Left renal pelvis (tissue), 4 donors: ENCODE data around the gene PTCH1. TPM values are rescaled to one million over a fixed set of nuclear protein-coding genes. Genes with fewer than 3 reads are reported as not detected.

Experiments
- DNase-seq, 4 donors: peaks; one replicate each; pipeline ENCODE4 v3.0.0-alpha.2; 2013; ENCODE audit warnings: low read depth in 4 of 4, low spot score in 3 of 4
- polyA plus RNA-seq, 4 donors: library from polyadenylated mRNA; unstranded; fragments of 120-200 nt; gene quantifications; one replicate each; pipeline ENCODE4 v1.2.1, GENCODE V29; 2013; ENCODE audit not compliant: insufficient read length in 4 of 4

PTCH1 gene
- polyA plus RNA-seq, 4 donors = 25.7 to 36.1 (median 30.0) TPM

DNA sequence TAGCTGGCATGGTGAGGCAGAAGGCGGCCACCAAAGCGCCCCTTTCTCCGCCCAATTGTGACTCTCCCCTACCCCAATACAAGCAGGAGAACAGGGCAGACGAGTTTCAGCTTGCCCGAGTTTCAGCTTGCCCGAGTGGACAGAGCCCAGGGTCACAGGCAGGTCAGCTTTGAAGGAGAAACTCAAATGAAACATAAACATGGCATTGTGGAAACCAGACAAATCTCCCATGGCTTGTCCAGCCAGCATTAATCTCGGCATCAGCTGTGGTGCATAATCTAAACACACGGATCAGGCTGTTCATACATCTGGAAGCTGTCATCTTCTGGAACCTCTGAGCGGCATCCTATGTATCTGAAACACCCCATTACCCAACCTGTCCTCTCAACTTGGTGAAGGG, 16.9 kb downstream of the PTCH1 start:
- DNase-seq = no peak

DNA sequence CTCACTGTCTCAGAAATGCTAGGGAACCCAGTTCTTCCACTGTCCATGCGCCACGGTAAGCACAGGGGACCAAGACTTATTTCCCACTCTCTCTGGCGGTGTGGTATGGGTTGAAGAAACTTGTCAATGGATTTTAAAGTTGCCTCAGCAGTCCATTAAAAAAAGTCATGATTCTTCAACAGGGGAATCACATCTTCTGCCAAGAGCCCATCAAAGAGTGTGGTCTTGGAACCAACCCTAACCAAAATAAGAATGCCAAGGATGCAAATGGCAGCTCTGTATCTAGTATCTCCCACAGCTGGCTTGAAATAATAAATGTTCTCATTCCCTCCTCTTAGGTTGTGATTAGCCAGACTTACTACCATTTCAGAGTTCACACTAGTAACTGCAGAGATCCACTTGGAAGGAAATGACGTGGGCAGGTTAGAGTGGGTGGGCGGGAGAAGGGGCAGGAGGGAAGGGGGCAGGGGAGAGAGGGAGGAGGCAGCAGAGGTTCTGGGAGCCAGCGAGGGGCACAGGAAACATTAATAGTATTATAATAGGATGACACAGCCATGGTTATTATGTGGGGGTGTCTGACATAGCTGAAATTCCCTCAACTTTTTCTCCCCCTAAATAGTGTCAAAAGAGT, 17.6 kb downstream of the PTCH1 start:
- DNase-seq = no peak

DNA sequence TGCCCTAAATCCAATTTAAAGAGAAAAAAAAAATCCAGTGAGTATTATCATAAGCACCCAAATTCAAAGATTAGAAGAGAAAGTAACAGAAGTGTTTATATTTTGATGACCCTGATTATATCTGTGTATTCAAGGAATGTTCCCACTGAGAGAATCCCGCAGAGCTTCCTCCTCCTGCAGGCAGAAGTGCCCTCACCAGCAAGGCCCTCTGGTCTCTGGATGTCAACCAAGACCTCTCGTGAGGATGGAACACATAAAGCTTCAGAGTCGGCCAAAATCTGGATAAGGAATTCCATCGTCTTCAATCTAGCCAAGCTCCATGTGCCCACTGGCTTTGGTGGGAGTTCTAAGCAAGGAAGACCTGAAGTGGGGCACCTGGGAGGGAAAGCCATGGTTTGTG, 18.1 kb downstream of the PTCH1 start:
- no peak for DNase-seq

DNA sequence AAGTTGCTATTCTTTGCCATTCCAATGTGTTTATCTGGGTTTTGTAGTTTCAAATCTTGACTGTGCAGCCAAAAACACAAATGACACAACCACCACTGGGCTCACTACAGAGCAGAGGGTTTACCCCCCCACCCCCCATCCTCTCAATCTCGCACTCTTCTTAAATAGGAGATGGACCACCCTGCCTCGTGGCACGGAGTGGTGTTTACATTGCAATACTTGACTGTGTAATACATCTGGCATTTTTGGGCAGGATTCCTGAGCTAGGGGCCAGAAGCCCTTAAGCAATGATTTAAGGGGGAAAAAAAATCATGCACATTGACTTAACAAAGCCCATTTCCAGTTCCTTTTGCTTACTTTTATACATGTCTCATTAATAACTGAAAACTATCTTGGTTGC, 19.0 kb downstream of the PTCH1 start:
- no peak for DNase-seq

DNA sequence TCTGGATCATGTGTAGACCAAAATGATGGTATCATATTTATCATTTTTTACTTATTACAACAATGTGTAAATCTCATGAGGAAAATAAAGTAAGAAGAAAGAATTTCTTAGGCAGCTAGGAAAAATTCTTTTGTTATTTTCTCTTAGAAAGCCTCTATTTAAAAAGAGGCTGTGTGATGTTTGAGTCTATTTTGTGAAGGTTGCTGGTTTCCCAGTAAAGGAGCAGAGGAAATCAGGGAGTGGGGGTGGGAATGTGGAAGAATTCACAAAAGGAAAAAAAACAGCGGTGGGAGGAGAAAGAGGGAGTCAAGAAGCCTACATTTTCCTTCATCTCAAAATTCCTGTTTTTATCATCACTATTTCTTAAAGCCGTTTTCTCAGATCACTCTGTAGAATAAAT, 20.1 kb downstream of the PTCH1 start:
- DNase-seq = no peak

DNA sequence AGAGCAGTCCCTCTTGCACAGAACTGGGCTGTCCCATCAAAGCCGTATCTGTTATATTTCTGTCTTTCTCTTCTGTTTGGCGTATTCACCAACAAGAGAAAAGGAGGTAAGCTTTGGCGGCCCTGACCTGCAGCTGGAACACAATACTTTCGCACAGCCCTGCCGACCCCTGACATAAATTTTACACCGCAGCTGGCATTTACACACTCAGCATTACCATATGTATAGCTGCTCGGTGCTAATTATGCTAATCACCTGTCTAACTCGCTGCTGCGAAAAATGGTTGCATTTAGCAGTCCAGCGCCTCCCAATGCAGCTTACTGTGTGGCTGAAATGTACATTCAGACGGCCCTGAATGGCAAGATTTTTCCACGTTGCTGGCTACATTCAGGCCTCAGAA, 20.8 kb downstream of the PTCH1 start:
- no peak for DNase-seq

DNA sequence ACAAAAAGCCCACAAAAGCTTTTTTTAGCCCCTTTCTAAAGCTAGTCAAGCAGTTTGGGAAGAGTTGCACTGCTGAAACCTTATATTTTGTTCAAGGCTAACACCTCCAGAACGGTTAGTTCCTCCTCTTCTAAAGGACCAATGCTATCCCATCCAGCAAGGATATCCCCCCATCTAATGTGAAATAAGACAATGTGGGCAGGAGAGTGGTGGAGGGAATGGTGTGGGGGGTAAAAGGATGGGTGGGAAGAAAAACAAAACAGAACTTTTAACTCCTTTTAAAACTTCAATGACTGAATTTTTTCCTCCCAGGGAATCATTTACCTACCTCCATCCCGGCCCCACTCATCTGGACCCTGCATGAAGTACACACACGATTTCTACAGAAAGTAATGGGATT, 21.2 kb downstream of the PTCH1 start:
- no peak for DNase-seq

DNA sequence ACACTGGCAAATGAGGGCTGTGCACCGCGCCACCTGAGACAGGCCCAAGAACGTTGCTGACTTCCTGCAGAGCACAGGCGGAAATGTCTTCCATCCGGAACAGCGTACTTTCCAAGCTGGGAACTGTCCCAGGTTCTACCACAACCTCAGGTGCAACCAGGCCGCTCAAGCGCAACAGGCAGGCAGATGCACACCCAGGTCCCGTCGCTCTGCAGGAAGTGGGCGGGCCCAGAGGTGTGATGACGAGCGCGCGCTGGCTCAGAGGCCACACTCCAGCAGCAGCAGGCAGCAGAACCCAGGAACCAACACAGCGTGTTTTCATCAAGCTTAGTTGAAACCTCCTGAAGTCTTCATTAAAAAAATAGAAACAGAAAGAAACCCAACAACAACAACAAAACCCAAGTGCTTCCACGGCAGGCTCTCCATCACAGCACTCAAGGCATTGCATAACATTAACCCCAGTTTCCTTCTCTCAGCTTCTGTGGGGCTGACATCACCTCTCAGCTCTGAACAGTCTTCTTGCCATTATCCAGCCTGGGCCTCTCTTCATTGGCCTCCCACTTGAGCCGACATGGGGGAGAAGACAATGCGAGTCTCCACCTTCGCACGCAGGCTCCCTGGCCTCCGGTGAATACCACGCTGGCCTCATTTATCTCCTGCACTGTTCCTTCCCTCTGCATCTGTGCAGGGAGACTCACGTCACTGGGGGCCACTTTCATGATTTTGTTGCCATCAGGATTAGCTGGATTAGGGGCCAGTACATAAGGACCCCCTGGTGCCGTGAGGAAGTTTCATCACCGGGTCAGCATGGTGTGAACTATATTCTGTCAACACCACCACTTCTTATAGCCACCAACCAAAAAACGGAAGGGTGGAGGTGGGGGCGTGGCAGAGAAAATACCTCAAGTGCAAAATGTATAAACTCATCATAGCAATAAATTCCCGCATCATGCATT, 22.1 kb downstream of the PTCH1 start:
- DNase-seq = no peak

DNA sequence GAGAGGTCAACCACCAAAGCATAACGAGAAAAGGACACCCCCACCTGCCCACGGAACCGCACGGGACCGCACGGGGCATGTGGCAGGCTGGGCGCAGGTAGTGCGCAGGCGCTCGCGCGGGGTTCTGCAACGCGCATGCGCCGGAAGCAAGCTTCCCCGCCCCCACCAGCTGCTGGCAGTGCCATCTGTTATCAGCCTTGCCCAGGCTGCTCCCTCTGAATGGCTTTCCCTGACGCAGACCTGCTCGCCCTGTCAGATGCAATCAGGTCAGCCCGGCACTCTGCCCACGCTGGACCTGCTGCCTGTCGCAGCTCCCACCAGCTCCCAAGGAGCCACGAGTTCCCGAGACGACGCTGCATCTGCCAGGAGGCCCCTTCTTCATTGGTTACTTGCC, 22.8 kb downstream of the PTCH1 start:
- no peak for DNase-seq

DNA sequence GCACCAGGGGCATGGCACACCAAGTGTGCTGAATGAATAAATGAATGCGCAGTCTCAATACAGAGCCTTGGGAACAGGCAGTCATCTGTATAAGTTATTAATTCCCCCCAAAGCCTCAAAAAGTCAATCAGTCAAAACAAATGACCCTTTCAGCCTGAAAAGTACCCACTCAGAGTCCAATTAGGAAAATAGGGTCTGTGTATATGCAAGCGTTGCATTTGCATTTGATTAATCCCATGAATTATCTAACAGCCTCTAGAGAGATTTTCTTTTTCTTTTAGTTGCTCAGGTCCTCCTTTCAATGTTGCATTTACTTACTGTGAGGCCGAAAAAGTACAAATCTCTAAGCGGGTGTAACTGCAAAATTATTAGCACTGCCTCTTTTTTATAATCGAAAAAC, 23.4 kb downstream of the PTCH1 start:
- DNase-seq = no peak

DNA sequence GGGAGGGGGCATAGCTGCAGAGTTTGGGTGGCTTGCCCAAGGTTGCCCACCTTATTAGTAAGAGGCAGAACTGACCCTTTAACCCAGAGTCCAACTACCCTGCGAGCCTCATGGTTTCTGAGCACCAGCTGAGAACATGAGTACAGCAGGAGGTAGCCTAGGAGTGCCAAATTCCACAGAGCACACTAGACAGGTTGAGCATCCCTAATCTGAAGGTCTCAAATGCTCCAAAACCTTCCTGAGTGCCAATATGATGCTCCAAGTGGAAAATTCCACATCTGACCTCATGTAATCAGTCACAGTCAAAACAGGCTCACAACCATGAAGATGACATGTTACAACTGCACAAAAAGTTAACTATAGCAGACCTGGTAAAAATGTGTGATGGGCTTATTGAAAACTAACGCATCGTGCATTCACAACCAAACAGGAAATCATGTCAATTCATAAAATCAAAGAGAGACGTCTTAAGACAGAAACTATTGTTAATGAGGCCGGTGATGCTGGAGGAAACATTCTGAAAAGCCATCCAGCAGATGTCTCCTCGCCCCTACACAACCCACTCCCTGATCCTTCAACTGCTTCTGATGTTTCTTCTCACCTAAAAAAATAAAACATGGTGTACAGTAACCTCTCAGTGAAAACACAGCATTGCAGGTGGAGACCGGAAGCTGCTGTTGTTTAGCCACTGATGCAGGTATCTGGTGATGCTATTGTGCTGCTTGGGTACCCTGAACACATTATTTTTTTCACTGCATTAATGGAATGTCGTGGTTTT, 25.0 kb downstream of the PTCH1 start:
- DNase-seq = no peak

DNA sequence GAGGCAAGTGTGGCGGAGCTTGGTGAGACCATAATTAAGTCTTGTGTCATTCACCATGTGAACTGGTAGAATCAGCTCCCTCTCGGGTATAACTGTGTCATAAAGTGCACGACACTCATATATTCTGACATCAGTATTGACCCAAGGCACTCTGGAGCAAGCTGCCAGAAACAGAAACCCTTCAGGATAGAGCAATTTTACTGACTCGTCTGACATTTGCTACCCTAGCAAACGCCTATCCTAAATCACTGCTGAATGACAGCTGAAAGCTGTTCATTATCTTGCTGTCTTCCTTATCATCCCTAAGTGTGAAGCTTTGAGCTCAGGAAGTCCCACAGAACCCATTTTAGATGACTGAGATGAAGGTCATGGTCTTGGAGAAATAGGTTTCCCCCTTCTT, 27.8 kb downstream of the PTCH1 start:
- DNase-seq = no peak

DNA sequence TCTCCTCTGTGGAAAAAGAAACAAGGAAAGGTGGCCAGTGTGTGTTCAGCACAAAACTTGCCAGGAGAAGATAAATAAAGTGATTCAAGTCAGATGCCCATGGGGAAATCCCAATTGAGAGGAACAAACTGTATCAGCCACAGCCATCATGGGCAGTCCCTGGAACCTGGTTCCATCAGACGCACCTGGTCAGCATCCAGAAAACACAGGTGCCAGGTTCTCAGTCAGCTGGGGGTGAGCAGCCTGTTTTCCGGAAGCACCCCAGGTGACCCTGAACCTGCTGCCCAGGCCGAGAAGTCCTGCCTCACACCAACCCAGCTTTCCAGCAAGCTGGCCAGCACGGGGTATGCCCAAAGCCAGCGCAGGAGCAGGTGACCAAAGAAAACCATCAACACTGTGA, 30.5 kb downstream of the PTCH1 start:
- DNase-seq = no peak

DNA sequence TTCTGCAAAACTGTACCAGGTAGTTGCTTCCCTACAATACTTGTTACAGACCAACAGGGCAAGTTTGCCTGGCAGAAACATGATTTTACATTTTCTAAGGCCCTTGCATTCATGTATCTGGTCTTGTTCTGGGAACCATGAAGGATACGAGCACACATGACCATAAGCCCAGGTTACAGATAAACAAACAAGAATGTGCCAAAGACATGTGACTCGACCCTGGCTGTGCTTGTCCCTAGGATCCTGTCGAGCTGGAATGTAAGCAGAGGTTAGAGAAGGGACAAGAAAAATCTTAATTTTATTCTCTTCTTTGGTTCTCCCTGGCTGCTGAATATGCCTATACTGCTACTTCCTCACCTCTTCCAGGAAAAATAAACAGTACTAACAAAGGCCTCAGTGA, 32.5 kb downstream of the PTCH1 start:
- DNase-seq = no peak

DNA sequence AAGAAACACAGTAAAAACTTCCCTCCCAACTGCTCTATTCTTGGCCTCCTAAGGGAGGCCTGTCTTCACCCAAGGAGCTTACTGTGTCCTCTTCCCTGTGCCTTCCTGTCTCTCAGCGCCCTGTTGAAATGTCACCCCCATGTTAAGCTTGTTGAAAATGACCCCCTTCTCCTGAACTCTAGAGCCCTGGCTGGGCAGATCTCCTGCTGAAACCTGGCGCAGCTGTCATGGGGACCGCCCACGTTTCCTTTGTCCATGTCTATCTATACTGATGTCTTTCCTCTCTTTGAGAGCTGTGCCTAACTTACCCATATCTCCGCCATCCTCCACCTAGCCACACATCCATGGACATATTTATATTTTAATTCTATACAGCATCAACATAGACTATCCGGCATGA, 33.3 kb downstream of the PTCH1 start:
- DNase-seq = no peak

DNA sequence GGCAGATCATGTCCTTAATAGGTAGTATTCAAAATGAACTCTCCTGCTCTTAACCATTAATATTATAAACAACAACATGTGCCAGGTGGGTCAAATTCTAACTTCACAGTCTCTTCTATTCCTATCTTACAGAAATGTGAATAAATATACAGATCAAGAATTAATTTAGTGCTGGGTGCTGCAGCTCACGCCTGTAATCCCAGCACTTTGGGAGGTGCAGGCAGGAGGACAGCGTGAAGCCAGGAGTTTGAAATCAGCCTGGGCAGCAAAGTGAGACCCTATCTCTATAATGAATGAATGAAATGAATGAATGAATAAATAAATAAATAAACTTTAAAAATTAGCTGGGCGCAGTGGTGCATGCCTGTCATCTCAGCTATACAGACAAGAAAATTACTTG, 34.1 kb downstream of the PTCH1 start:
- DNase-seq = no peak

DNA sequence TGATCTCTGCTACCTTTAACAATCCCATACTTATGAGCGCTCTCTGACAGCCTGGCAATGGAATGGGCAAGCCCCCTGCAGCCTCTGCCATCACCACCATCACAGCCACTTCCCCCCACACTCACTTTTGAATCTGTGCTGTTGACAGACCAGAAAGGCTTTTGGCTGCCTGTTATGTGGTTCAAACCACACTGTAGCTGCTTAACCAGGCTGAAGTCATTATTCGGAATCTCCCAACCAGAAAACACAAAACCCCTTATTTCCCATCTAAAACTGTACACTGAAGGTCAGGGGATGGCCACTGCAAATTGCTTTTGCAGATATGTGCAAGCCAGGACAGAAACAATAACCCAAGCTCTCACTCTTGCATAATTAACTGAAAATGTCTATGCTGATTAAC, 35.8 kb downstream of the PTCH1 start:
- no peak for DNase-seq

DNA sequence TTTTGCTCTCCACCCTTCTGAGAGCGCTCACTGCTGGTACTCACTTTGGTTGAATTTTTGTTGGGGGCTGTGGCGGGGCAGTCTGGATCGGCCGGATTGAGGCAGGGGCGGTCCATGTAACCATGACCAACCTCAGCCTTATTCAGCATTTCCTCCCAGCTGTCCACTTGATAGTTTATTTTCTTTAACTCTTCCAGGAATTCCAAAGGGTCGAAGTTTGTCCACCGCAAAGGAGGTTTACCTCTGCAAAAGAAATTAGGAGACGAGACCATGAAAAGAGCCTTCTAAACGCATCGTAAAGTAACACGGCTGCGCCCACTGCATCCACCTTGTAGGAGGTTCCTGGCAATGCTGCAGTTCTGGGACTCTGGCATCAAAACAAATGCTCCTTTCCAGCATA, 36.4 kb downstream of the PTCH1 start:
- DNase-seq = no peak

DNA sequence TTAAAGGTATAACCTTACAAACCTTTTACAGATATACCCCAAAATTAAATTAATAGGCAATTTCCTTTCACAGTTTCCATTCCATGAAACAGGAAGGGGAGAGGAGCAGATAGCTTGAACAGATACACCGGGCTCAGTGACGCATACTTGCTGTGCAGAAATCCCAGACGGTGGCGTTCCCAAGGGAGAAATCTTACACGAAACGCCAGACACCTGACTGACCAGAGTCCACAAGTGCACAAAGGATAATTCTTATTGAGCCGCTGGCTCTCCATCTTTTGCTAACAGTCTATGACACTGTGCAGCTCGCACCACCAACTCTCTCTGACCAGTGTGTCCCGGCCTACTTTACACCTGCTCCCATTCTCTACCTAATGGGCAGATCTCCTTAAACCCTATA, 37.4 kb downstream of the PTCH1 start:
- no peak for DNase-seq

DNA sequence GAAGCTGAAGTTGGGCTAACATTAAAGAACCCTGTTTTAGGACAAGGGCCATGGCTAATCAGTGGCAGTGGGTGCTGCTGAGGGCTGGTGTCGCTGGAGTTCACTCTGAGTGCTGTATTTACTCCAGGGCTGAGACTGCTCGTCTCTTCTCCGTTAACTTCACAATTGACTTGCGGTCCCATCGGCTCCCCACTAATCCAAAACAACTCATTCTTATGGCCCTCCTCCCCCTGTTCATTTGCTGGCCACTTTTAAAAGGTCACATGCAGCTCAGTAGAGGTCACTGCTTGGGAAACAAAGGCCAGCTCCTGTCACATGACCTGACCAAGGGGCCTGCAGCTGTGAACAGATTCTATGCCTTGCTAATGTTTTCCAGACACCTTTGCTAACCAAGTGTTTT, 38.4 kb downstream of the PTCH1 start:
- DNase-seq = no peak

DNA sequence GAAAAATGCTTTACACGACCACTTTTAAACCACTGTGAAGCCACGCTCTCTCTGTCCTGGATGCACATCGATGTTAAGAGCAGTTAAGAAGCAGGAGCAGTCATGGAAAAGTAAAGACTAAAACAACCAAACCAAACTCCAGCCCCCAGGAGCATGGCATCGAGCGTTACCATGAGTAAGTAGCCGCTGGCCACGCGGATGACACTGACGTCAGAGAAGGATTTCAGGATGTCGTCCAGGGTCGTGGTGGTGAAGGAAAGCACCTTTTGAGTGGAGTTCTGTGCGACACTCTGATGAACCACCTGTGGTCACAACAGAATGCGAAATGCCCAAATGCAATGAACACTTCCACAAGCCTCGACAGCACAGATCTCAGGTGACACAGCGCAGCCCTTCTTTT, 38.9 kb downstream of the PTCH1 start:
- DNase-seq = no peak

DNA sequence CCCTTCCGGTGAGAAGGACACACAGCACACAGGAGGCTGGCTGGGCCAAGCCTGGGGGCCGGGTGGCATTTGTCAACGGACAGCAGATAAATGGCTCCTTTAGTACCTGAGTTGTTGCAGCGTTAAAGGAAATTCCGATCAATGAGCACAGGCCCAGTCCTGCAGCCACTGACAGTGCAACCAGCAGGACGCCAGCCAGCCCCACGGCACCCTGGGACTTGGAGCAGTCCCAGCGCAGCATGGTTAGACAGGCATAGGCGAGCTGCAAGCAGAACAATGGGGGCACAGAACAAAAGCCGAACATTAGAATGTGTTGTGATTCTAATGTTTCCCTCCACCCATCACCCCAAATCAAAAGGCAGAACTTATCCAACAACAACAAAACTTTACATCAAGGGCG, 39.3 kb downstream of the PTCH1 start:
- no peak for DNase-seq
